ENCODE data around the gene SLC18B1.
"Not testable (repeated sequence)": the region's sequence is repeated elsewhere in the genome, so short reads cannot be mapped to it uniquely, and the experiment has no call there.

Gene SLC18B1

DNA sequence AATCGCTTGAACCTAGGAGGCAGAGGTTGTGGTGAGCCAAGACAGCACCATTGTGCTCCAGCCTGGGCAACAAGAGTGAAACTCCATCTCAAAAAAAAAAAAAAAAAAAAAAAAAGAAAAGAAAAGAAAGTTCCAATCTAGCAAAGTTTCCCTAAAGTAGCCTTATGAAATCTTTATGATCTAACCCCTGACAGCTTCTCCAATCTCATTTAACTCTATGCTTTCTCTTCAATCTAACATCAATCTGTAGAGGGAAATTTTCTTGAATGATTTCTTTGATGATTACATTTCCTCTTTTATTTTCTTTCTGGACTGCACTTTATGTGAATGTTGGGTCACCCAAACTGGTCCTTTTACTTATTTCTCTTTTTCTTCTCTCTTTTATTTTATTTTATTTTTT, 2.2 kb upstream of the SLC18B1 start:
- FAIRE-seq (no peak), DNase-seq (ENCODE audit: low spot score) (no peak)

DNA sequence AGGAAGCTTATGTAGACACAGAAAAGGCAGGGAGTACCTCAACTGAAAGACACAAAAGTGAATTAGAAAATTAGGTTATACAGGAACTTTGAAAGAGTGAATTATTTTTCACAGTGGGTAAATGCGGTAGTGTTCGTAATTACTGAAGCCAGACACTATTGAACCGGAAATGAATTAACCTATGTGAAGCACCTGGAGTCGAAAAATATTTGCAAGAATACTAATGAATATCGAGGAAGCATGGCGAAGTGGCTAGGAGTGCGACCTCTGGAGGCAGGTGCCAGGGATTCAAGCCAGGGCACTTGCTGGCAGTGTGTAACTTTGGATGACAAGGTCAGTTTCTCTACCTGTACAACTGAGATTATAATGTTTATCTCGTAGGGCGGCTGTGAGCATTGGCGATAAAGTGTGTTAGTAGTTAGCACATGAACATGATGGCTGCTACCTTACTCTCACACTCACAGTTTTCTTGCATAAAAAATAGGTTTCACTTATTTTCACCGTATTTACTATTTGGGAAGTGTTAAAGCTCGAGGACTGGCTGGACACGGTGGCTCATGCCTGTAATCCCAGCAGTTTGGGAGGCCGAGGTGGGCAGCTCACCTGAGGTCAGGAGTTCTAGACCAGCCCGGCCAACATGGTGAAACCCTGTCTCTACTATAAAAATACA, 567 bp upstream of the SLC18B1 start:
- peak; percentile 34 for DNase-seq (ENCODE audit: low spot score)
- no peak for FAIRE-seq

DNA sequence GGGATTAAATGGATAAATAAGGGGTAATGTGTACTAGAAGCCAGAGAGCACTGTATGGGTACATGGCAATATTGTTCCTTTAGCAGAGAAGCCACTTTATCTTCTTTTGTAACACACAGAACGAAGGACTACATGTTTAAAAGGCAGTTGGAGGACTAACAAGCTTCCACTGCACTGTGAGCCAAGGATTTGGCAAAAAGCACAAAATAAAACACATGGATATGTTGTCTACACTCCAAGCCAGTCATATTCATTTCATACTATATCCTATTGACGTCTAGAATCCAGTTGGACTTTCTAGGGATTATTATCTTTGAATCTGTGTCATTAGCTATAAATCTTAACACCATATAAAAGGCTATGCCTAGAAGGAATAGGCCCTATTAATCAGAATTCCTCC, 3.0 kb downstream of the SLC18B1 start:
- DNase-seq (ENCODE audit: low spot score), result no peak
- no peak for FAIRE-seq

DNA sequence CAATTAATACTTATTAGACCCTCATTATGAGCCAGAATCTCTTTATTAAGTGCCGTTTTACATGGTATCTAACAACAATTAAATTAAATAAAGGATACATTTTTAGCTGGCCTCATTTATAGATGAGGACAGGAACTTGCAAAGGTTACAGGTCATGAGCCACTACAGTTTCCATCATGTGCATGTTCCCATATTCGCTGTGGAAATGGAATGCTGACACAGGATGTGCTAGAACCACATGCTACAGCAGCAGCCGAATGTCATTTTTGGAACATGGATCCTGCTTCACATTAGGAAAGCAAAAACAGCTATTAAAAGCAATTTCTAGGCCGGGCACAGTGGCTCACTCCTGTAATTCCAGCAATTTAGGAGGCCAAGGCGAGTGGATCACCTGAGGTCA, 5.9 kb downstream of the SLC18B1 start:
- DNase-seq (ENCODE audit: low spot score) (no peak), FAIRE-seq (no peak)

DNA sequence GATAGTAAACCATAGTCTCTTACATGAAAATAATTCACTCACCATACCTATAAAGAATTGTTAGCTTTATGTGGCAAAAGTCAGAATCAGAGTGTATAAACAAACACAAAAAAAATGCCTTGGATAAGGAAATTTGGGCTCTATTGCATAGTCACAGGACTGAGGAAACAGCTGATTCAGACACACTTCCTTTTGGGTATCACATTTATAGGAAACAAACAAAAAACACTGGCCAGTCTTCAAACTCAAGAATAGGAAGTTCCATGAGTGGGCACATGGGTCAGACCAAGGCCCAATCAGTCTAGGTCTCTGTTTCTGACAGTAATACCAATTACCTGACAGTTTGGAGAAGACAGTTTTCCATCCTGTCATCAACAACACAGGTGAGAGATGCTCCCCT, 8.0 kb downstream of the SLC18B1 start:
- DNase-seq (ENCODE audit: low spot score), result no peak
- no peak for FAIRE-seq

DNA sequence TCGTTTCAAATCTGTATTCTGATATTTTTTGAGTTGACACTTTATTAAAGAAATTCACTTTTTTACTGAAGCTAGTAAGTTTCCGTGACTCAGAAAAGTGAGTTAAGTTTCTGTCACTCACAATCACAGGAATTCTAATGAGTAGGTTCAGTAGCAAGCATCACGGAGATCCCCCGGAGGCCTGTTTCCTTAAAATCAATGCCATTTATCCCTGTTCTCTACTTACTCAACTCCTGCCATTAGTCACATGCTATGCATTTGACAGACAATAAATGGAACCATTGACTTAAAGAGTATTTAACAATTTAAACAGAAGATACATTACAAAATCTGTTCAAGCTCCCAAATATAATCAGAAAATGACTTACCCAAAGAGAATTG, 9.1 kb downstream of the SLC18B1 start:
- DNase-seq (ENCODE audit: low spot score), result no peak
- no peak for FAIRE-seq

DNA sequence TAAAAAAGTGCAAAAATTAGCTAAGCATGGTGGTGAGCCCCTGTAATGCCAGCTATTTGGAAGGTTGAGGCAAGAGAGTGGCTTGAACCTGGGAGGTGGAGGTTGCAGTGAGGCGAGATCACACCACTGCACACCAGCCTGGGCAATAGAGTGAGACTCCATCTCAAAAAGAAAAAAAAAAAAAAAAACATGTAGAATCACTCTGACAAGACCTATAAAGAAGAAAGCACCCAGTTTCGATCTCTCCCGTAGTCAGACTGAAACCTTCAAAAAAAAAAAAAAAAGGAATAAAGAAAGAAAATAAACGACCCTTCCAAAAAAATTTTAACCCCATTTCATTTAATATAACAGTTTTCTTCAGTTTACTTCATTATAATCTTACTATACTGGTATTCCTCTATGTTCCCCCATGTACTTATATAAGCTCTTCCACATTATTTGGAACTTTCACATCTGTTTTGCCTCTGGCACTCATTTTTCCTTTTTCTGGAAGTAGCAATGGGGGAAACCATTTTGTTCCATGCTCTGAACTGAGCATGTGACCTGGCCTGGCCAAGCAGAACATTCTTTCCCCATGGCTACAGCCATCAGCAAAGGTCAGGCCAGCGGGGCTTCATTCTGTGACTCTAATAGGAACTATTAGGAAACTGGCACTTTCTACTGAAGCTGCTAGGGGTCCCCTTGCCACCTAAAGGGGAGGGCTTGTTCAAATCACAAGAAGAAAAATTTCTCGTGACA, 9.6 kb downstream of the SLC18B1 start:
- no peak for FAIRE-seq
- DNase-seq (ENCODE audit: low spot score), result no peak

DNA sequence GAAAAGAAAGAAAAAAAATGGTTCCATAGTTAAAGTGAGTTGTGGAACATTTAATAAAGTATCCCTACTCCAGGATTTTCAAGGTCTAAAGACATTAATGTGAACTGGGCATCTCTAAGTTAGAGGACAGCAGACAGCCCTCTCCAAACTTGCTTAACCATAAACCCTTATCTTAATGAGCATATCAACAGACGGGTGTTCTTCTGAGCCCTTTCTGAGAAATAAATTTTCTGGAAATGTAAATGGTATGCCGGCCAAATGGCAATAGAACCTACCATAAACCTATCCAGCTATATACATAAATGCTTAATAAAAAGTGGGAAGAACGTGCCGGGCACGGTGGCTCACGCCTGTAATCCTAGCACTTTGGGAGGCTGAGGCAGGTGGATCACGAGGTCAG, 12.5 kb downstream of the SLC18B1 start:
- no peak for FAIRE-seq
- DNase-seq (ENCODE audit: low spot score), result no peak

DNA sequence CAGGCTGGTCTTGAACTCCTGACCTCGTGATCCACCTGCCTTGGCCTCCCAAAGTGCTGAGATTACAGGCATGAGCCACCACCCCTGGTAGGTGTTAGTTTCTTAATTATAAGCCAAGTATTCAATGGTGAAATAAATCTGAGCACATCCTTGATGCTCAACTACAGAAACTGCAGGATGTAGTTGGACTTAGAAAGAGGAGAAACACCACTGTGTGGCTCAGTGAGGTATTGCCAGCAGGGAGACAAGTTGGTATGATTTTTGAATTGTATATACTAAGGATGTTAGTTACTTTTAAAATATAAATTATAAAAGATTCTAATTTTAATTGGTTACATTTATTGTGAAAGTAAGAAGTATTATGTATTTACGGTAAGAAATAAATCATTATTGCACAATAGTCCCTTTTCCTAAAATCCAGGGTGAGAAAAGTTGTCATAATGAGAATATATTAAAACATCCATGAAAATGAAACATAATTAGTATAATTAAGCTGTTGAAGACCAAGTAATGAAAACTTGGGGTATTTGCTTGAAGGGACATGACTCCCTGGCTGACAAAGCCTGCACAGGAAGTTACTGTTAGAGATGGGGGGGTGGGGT, 17.6 kb downstream of the SLC18B1 start:
- DNase-seq (ENCODE audit: low spot score), result no peak
- peak; percentile 20 for FAIRE-seq

DNA sequence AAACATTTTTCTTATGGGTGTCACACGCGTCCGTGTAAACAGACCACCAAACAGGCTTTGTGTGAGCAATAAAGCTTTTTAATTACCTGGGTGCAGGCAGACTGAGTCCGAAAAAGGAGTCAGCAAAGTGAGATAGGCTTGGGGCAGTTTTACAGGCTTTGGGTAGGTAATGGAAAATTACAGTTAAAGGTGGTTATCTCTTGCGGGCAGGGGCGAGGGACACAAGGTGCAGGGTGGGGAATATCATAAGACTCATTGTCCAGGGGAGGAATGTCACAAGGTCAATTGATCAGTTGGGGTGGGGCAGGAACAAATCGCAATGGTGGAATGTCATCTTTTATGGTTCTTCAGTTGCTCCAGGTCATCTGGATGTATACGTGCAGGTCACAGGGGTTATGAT, 20.6 kb downstream of the SLC18B1 start:
- DNase-seq (ENCODE audit: low spot score); FAIRE-seq: not testable (repeated sequence)

DNA sequence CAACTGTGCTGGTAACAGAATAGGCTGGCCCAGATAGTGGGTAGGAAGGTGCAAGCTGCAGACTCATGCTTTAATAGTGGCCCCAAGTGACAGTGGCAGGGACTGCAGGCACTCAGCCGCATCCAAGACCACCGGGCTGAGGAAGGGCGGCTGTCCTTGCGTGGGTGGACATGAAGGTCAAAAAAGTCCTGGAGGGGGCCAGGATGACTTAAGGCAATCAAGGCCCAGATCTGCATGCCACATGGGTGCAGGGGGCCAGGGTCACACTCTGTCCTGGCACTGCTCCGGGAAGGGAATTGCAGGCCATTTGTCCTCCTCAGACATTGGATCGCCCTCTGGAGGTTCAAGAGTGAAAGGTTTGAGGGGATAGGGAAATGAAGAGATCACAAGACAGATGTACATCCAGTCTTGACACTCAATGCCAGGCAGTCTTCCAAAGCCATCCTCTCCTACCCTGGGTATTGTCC, 30.4 kb downstream of the SLC18B1 start:
- FAIRE-seq (no peak), DNase-seq (ENCODE audit: low spot score) (no peak)

DNA sequence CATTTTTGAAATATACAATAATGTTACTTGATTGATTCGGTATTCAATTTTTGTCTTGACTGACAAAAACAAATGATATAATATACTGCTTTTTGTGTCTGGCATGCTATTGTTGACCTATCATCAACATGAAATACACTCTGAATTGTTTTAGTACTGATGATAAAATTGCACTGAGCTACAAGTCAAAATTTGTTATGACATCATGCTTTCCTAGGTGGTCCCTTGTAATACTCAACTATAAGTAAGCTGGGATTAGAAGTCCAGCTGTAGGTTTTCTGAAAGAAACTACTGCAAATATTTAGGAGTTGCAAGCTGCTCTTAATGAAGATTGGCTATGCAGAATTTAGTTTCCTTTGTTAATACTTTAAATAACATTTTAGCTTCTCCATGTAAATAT, 32.9 kb downstream of the SLC18B1 start:
- no peak for DNase-seq (ENCODE audit: low spot score)
- no peak for FAIRE-seq

DNA sequence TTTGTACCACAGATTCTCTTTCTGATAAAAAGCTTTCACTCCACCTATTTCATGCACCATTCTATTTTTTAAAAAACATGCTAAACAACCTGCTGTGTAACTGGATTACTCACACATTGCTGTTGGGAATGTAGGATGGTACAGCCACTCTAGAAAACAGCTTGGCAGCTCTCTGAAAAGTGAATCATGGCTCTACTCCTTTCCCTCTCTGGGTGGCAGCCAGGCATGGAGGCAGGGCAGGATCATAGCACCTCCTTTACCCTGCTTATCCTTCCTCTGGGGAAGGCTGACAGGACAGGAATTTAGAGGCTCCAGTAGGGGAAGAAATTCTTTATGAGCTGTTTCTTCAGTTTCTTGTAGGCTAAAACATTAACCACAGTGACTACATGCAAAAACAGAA, 34.1 kb downstream of the SLC18B1 start:
- DNase-seq (ENCODE audit: low spot score) (peak; percentile 65), FAIRE-seq (peak; percentile 86)

DNA sequence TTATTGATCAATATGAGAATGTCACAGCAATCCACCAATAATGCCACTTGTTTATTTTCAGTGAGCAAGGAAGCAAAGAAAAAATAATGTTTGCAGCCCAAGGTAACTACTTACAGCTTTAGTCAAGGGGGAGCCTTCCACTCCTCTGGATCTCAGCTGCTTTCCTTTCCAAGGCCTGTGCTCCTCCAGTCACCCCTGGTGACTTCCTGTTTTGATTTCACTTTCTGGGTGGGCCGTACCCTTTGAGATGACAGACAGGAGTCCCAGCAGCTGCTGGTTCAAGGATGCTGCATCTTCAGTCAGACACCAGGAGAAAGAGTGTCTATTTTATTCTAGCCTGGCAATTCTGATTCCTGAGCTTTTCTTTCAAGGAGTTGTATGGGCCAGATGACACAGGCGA, 35.2 kb downstream of the SLC18B1 start:
- FAIRE-seq (no peak), DNase-seq (ENCODE audit: low spot score) (no peak)

DNA sequence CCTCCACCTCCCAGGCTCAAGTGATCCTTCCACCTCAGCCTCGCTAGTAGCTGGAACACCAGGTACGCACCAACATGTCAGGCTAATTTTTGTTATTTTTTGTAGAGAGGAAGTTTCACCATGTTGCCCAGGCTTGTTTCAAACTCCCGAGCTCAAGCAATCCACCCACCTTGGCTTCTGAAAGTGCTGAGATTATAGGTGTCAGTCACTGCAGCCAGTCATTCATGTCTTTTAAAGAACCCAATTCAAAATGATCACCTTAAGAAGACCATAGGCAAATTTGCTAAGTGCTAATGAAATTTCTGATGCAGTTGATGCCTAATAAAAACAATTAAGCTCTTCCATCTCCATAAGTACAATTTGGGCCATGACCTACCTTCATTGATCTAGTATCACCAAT, 38.2 kb downstream of the SLC18B1 start:
- DNase-seq (ENCODE audit: low spot score), result no peak
- no peak for FAIRE-seq

DNA sequence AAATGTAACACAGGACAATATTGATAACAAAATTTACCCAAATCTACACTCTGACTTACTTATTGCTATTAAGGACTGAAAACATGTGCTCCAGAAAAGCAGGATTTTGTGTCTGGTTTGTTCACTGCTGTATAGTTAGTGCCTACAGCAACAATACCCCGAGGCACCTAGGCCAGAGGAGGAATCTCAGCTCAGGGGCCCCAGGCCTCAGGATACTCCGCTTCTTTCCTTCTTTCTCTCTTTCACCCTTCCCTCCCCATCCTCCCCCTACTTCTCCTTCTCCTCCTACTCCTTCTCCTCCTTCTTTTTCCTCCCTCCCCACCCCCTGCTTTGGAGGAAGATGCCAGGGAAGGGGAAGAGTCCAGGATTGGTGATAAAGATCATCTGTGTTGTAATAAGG, 39.7 kb downstream of the SLC18B1 start:
- FAIRE-seq, result no peak
- DNase-seq (ENCODE audit: low spot score), result no peak

DNA sequence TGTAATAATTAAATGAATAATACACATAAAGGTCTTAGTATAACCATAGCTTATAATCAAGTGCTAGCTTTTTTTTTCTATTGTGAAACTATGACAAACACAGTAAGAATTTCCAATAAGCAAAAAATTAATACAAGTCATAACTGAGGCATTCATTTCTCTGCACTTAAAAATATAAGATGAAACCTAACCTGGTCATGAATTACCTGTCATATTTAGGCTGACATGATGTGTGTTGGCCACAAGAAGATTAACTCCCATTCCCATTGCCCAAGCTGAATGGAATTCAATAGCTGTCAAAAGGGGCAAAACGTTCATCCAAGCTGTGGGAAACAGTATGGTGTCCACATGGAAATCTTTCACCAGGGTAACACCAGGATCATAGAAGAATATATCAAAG, 46.2 kb downstream of the SLC18B1 start:
- DNase-seq (ENCODE audit: low spot score), result no peak
- FAIRE-seq, result no peak

DNA sequence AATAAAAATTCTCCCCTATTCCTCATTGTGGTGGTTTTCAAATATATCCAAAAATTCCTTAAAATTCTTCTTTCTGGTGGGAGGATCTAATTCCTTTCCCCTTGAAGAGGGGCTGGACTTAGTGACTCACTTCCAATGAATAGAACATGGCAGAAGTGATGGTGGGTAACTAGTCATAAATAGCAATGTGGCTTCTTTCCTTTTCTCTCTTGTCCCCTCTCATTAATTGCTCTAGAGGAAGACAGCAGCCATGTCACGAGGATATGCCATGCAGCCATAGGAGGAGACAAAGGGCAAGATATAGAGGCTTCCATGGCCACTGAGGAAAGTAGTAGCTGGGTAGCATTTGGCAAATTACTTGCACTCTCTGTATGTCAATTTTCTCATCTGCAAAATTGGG, 46.6 kb downstream of the SLC18B1 start:
- DNase-seq (ENCODE audit: low spot score) (no peak), FAIRE-seq (no peak)

DNA sequence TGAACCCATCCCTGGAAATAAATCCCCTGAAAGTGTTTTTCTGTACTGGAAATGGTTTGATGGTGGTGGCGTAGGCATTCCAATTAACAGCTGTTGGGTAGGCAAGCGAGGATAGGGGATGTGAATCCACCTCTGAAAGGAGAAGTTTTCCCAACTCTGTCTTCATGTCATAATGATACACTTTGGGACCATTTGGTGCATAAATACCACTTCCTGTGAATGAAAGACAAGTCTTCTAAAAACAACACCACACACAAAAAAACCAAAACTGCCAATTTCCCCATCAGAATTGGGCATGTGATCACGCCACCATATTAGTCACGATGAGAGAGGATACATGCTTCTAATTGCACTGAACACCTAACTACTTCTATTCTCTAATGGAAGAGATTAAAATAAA, 47.1 kb downstream of the SLC18B1 start:
- FAIRE-seq (no peak), DNase-seq (ENCODE audit: low spot score) (no peak)

DNA sequence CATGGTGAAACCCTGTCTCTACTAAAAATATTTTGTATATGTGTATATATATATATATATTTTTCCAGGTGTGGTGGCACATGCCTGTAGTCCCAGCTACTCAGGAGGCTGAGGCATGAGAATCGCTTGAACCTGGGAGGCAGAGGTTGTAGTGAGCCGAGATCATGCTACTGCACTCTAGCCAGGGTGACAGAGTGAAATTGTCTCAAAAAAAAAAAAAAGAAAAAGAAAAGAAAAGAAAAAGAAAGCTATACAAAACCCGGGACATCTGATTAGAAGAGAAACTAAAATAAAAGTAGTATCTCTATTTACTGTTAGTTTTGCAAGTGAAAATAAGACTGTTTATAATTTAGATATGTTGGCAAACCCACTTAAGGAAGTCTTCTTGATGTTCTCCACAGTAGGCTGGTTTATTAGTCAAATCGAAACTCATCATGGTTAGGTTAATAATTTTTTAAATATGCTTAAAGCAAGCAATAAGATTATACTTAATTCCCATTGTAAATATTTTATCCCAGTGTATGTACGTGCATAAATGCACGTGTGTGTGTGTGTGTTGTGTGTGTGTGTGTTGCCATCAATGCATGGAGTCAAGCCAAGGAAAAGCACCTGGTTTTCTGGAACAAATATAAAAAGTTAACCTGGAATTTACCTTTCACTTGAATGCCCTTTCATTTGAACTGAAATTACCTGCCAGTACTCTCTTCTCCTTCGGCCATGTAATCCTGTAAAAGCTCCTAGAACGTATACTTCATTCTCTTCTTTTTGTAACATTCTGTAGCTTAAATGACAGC, 47.8 kb downstream of the SLC18B1 start:
- DNase-seq (ENCODE audit: low spot score) (no peak), FAIRE-seq (no peak)

DNA sequence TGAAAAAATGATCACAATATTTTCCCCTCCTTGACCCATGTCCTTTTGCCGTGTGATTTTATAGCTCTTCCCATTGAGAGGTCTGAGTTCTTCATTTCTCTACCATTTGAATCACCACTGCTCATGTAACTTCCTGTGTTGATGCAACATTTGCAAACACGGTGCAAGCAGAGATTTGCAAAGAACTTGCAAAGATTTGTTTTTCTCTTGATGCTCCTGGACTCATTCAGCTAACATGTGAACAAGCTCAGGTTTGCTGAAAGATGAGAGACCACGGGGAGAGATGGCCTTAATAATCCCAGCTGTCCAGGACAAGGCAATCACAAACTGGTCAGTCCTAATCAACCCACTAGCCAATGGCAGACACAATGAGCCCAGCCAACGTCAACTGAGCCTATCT, 49.3 kb downstream of the SLC18B1 start:
- no peak for DNase-seq (ENCODE audit: low spot score)
- no peak for FAIRE-seq

DNA sequence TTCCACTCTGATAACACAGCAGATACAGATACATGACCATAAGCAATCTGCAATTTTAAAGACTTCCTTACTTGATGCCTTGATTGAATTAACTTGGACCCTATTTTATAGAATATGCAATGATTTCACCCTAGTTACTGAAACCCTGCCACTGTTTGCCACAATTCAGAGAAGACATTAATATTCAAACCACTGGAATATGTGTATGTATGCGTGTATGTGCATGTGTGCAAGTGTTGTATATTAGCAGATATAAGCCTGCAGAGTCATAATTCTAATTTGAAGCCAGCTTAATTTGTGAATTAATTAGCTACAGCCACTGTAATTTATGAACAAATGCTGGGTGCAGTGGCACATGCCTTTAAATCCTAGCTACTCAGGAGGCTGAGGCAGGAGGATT, 50.0 kb downstream of the SLC18B1 start:
- FAIRE-seq, result no peak
- DNase-seq (ENCODE audit: low spot score), result no peak

Data from RCC 7860 (cell line).